Fibroblast of mammary gland (primary cell): ENCODE measurements around the gene PTCSC3.
A peak's percentile ranks its signal among the peaks of the same experiment; 100 is the strongest.
"Not testable (repeated sequence)": the region's sequence is repeated elsewhere in the genome, so short reads cannot be mapped to it uniquely, and the experiment has no call there.

Source experiments
- DNase-seq: peaks from one replicate; pipeline ENCODE4 v3.0.0-alpha.2; 2010; ENCODE audit warnings: low read depth
- H3K4me3 ChIP-seq: 2 replicates; pipeline ENCODE4 v1.5.1; 2011; ENCODE audit warnings: low read depth, mild to moderate bottlenecking, low read length, moderate library complexity; ENCODE audit not compliant: control insufficient read depth
- CTCF ChIP-seq: conservative IDR thresholded peaks from 2 replicates; pipeline ENCODE4 v1.5.1; 2011; ENCODE audit warnings: low read depth, low read length, inconsistent platforms; ENCODE audit not compliant: control insufficient read depth, insufficient read depth

The PTCSC3 gene

DNA sequence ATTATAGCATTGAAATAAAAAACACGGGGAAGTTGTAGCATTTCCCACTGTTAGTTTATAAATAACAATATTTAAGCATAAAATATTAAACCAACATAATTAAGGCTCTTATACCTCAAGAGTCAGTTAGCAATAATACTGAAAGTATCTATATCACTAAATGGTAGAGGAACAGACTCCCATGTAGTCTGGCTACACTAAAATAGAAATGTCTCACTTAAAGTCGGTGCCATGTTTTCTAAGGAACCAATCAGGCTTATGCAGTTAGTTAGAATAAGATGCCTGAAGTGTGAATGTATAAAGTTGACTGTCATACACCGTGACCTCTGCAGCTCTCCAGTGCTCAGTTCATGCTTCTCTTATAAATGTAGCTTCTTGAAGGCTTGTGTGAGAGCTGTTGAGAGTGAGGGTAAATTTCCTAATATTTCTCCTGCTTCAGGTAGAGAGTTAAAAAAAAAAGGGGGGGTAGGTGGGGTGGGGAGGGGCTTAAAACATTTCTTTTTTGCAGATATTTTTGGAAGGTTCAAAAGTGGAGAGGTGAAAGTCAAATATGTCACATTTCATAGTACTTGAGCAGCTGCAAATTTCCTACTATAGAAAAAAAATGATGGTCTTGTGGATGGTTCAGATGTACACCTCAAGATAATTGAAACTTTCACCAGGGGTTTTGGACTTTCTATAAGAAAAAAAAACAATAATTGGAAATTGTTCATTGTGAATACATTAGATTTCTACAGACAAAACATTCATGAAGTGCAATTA, 64.5 kb downstream of the PTCSC3 start:
- DNase-seq, result no peak

DNA sequence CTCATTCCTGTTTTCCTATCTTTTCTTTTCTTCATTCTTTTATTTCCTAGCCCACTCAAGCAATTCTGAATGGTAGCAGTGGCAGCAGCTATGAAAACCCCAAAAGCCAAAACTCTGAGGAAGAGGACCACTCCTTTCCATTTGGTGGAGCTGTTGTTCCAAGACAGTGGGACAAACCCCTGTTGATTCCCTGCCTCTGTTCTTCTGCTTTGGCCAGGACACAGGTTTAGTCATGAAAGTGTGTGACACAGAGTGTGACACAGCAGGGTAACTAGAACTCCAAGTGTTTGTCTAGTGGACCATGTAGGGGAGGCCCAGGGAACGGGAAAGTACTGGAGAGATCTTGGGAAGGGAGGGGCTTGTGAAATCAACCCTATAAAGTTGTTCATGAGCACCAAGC, 71.1 kb downstream of the PTCSC3 start:
- peak; percentile 10 for TF ChIP-seq CTCF
- no peak overlapping the region for H3K4me3 ChIP-seq
- peak; percentile 25 for DNase-seq

More for the DNA sequence above, 64.5 kb downstream of the PTCSC3 start:
- no peak overlapping the region for H3K4me3 ChIP-seq
- no peak for TF ChIP-seq CTCF

- not testable (repeated sequence) for H3K4me3 ChIP-seq
Measured at GRCh38 chr14:36104258-36104657, 72.3 kb downstream of the PTCSC3 start.

DNA sequence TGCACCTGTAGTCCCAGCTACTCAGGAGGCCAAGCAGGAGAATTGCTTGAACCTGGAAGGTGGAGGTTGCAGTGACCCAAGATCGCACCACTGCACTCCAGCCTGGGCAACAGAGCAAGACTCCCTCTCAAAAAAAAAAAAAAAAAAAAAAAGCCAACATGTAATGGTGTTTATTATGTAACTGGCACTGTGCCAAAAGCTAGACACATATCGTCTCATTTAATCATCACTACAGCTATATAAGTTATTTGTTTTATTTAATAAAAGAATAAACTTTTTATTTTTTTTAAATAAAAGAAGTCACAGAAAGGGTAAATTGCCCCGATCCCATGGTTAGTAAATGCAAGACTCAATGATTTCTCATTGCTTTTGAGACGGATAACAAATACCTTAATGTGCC, 76.9 kb downstream of the PTCSC3 start:
- DNase-seq, result no peak
- H3K4me3 ChIP-seq, result no peak overlapping the region
- TF ChIP-seq CTCF, result no peak

More at GRCh38 chr14:36104258-36104657, 72.3 kb downstream of the PTCSC3 start:
- not testable (repeated sequence) for DNase-seq

DNA sequence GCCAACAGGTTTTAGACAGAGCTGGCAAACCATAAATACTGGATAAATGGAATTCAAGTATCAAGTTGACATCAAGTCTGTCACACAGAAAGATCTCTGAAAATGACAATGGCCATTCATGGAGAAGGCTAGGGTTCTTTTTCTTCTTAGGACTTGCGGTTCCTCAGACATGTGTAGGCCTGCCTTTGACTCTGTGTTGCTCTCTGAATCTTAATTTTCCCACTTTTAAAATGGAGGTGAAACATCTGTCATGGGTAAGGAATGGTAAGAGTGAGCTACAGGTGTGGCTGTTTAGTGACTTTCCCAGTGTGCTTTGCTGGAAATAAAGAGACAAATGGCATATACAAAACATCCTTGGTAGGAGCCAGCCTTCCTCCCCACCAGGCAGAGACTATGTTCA, 79.2 kb downstream of the PTCSC3 start:
- H3K4me3 ChIP-seq, result no peak overlapping the region
- DNase-seq, result no peak
- no peak for TF ChIP-seq CTCF

- TF ChIP-seq CTCF, result no peak
- peak; percentile 78 for DNase-seq
- H3K4me3 ChIP-seq, result no peak overlapping the region
Measured at GRCh38 chr14:36096090-36096489, 80.4 kb downstream of the PTCSC3 start.

- H3K4me3 ChIP-seq, result no peak overlapping the region
- no peak for TF ChIP-seq CTCF
- DNase-seq, result no peak
Measured at GRCh38 chr14:36094963-36095362, 81.6 kb downstream of the PTCSC3 start.
